Suppressor macrophage treated with lipopolysaccharide for 4 hours (primary cell): ENCODE data around the gene EPHB3.

Experiments used
- DNase-seq: peaks from one replicate; pipeline ENCODE4 v3.0.0-alpha.2; 2020

EPHB3 gene

DNA sequence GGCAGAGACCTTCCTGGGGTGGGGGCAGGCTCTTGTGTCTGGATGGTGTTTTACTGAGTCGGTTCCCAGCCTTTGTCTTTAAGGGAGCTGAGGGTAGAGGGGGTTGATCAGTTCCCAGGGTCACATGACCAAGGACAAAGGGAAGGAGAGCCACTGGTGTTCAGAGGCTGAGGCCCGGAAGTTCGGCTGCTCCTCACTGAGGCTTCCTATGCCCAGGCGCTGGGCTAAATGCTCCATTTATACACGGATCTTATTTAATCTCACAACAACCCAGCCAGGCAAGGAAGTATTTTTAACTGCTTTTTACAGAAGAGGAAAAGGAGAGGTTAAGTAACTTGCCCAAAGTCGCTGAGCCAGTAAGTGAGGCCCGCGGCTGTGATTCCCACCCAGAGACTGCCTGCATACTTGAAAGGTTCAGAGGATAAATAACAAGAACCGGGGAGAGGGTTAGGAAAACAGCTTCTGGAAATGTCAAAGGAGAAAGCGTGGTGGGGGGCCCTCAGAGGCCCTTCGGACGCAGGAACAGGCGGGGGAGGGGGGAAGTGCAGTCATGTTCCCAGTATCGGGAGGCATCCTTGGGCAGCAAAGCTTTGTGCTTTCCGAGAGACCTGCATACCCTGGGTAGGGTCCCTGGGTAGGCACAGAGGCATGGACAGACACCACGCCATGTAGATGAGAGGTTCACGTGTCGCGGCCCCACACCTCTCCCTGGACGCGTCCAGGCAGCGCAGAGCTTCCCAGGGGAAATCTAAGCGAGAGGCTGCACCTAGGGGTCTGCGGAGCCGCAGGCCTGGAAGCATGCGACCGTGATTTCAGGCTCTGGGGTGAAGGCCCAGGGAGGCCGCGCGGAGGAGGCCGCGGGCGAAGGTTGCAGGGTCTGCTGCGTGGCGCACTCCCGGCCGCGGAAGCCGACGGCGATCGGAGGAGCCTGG is 21.3 kb downstream of the EPHB3 start:
- no peak for DNase-seq

DNA sequence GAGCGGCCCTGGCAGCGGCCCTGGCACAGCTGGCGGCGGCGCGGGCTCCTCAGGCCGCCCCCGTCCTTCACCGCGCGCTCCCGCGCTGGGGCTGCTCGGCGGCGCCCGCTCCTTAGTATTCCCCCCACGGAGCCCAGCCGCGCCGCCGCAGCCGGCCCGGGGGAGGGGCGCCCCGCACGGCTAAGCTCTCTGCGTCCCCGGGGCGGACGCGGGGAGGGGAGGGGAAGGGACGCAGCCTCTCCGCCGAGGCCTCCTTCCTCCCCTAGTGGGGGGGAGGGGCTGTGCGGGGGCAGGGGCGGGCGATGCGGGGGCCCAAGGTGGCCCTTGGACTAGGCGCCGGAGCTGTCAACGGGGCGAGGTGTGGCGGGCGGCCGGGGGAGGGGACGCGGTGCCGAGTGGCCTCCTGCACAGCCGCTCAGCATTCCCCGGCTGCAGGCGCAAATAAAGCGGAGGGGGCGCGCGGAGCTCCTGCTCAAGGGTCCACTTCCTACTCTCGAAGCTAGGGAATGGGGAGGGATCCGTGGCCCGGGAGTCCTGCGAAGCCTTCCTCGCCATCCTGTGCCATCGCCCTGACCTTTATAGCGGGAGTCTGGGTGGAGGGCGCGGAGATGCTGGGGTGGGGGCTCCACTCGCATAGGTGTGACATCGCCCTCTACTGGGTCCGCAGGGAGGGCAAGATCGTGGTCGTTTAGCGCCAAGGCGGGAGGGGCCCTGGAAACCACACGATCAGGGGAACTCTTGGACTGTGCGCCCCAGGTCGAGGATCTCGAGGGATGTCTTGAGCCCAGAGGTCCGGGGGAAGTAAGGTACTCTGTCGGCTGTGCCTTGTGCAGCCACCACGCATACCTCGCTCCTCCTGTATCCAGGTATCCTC is 22.2 kb downstream of the EPHB3 start:
- DNase-seq, result peak; percentile 23

DNA sequence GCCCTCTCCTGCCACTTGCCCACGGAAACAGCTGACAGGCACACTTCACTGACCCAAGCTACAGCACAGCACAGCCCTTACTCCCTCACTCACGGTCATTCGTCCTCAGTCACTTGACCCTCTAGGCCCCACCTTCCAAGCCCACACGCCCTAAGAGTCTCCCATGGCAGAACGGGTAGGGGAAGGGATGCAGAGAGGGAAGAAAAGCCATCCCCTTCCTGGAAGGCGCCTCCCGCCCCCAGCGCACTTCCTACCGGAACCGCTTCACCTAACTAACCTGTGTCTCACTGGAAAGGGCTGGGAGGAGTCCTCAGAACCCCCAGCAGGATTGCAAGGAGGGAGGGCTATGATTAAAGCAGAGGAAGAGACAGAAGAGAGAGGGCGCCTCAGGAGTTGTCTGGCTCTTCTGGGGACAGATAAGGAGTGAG is 22.9 kb downstream of the EPHB3 start:
- DNase-seq, result no peak

DNA sequence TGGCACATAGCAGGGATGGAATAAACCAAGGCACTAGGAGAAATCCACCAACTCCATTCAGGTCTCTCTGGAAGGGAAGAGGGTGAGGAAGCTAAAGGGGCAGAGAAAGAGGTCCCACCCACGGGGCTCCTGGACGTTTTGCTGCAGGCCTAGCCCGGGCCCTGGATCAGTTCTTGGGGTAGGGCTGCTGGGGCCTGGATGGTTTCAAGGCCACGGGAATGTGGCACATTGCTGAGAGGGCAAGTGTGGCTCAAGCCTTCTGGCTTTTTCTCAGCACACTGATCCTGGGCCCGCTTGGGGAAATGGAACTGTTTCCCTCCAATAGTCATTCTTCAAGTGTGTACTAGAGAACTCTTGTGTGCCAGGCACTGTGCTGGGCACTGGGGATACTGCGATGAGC is 24.0 kb downstream of the EPHB3 start:
- no peak for DNase-seq

DNA sequence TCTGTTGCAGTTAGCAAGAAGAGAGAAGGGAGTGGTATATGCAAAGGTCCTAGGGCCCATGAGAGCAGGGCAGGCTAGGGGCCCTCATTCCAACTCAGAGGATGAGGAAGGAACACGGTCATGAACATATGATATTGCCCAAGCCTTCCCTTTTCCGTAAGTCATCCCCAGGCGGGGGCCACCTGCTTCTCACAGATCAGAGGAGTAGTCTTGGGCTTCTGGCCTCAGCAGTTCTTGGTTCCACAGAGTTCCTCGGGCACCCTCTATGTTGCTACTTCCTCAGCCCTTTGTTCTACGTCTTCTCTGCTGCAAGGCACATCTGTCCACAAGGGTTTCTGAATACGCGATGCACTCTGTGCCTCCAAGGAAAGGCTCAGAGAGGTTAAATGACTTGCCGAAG is 25.3 kb downstream of the EPHB3 start:
- DNase-seq, result peak; percentile 52

DNA sequence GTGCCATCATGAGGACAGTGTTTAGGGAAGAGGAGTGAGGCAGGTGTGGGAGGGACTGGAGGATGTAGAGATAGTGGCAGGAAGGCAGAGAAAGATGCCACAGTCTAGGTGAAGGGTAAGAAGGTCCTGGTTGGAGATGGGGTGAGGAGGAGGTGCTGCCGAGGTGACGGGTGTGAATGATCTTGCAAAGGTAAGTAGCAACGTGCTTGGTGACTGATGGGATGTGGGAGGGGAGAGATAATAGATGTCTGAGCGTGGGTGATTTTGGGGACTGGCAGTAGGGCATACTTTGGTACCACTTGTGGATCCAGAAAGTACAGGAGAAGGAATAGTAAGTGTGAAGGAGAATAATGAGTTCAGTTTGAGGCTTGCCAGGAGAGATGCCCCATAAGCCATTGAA is 27.2 kb downstream of the EPHB3 start:
- DNase-seq, result no peak

DNA sequence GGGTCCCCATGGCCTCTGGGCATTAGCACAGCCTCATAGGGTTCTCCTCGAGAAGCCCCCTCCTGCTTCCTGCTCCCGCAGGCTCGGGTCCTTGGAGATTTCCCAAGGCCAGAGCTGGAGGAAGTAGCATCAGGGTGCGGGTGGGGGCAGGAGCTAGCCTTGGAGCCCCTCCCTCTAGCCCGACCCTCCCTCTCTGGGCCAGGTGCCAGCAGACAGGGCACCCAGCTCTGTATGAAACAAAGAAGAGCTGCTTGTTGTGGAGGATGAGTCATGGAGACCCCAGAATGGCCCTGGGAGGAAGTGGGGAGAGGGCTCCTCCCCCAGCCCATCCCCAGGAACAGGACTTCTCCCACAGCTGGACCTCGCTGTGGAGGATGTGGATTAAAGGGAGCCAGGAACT is 29.2 kb downstream of the EPHB3 start:
- no peak for DNase-seq

DNA sequence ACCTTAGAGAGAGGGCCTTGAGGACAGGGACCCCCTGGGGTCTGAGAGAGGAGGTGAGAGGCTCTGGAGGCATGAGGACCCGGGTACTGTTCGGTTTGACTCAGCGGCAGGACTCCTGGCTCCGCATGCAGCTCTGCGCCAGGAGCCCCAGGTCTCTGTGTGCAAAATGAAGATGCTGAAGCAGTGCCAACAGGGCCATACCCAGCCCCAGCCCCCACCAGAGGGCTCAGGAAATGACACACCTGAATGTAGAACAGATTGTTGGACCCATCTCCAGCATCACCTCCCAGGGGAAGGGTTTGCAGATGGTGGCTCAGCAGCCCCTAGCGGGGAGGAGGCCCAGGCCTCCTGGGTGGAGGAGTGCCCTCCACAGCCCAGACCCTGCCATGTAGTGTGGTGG is 30.2 kb downstream of the EPHB3 start:
- no peak for DNase-seq

DNA sequence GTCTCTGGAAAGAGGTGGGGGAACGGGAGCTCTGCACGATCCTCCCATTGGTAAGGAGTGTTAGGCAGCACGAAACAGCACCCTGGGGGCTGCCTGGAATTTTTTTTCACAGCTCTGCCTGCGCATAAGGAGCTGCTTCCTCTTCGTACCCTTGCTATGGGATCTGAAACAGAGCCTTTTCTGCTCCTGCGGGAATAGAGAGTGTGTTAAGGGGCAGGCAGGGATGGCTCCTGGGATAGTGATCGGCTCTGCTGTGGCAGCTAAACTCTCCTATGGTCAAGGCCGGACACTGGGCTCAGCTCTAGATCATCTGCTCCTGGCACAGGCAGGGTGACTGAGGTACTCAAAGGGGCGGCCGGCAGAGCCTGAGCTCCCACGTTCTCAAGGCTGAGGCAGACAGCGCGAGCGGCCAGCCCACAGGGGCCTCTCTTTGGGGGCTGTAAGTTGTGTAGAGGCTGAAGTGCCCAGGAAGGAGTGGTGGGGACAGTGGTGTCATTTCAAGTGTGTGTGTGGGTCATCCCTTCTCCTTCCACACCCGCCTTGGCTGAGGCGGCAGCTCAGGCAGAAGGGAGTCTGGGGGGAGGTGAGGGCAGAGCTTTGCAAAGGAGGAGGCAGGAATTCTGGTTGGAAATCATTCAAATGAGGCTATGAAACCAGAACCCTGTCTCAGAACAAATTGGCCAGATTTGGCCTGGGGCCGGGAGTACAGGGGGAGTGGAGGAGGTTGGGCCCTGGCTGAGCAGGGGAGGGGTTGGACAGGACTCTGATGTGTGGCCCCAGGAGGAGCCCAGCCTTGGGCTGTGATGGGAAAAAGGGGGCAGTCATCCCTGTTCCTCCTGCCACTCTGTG is 31.0 kb downstream of the EPHB3 start:
- DNase-seq, result no peak

DNA sequence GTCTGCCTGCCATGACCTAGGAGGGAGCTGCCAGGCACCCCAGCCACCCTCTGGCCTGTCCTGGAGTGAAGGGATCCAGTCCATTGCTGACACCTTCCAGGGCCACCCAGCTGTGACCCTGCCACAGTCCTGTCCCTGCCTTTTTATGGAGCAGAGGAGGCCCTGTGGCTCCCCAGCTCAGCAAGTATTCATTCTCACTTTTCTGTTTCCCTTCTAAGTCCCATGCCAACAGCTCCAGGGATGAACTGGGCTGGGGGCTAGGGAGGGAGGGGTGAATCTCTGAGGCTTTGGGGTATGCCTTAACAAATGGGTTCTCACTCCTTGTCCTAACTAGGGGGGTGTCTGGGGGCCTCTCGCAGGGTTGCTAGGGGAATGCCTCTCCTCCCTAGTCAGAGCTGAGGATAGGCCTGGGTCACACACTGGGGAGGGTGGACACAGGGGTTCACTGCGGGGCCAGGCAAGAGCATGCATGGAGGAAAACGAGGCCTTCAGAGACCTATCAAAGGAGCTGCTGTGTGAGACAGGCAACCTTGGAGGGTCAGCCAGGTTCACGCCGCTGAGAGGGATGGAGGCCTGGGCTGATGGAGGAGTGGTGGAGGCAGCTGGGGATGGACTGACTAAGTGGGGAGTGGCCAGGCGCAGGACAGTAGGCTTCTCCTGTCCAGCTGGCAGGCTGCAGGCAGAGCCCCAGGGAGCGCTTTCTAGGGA is 31.8 kb downstream of the EPHB3 start:
- DNase-seq, result no peak

DNA sequence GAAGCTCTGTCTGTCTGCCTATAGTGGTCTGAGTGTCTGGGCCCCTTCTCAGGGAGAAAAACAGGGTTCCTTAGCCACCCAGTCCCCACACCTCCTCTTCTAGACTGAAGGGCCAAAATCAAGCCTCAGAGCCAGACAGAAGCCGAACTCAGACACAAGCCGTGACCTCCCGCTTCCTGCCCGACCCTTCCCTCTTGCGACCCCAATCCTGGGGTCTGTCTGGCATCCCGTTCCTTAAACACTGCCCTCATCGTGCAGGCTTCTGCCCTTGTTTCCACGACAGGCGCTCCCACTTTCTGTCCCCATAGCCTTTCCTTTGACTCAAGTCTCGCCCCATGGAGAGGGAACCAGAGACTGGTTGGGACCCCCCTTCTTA is 32.3 kb downstream of the EPHB3 start:
- no peak for DNase-seq

DNA sequence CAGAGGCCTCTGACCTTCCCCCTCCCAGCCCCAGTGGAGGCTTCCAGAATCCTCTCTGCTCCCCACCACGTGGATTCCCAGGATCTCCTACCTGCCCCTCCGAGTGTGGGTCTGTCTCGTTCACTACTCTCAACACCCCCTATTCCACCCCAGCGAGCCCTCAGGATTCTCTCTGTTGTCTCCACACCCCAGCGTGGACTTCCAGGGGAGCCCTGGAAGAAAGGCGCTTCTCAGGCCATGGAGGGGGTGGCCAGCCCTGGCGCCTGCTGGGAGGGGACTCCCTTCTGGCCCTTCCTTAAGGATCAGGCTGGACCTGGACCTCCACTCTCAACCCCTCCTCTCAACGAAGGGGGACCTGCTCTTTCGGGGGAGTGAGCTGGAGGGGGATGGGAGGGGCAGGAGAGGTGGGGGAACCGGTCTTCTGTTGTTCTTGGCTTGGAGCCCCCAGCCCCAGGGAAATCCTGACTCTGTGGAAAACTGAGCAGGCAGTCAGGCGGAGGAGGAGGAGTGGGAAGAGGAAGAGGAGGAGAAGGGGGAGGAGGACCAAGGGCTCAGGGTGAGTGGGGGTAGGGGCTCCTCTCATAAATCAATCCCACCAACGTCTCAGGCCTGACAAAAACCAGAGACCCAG is 32.9 kb downstream of the EPHB3 start:
- DNase-seq, result no peak

DNA sequence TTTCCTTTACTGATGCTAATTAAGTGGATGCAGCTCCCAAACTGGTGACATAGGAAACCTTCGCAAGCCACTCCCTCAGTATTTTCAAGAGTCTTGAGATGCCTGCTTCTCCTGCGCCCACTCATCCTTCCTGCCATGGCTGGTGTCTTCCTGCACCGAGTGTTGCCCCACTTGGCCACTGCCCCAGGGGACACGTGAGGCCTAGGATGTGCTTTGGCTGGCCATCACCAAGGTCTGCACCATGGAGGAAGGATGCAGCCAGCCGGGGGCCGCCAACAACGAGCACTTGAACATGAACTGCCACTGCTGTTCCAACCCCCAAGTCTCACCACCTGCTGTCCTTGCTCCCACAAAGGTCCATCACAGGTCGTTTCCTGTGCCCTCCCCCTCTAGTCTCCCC is 34.1 kb downstream of the EPHB3 start:
- DNase-seq, result no peak

DNA sequence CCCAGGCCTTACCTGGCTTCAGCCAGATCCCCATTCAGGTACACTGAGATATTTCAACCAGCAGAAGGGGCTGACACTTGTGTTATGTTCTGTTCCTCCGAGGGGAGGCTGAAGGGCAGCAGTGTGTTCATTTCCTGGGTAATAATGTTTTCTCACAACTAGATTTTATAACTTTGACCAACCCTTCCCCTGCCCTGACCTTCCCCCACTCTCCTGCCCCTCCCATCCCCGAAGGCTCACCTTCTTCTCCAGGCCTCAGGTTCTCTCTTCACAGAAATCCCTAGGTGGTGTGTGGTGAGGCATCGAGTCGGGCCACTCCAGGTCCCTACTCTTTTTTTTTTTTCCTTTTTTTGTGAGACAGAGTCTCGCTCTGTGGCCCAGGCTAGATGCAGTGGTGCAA is 34.6 kb downstream of the EPHB3 start:
- no peak for DNase-seq

DNA sequence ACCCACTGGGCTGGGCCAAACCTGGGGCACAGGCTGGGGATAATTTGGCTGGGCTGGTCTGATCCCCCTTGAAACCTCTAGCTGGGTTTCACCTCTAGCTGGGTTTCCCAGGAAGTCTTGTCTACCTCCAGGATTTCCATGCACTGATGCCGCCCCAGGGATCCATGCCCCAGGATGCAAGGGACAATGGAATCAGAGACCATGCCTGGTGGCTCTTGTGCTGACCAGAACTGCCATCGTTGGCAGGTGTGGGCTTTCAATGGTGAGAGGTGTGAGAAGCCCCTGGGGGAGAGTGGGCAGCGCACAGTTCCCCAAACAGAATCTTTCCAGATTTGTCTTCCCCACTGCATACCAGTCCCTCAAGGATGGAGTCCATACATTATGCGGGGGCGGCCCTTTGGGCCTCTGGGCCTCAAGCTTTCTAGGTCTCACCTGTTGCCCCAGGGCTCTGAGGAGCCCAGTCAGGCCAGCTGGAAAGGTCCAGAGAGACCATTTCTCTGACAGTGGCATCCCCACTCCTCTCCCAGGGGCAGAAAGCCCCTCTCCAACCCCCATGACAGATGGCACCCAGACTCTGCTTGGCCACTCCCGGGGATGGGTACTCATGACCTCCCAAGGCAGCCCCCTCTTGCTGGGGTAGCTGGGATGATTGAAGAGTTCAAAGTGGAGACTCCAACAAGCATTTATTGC is 35.4 kb downstream of the EPHB3 start:
- DNase-seq, result no peak

DNA sequence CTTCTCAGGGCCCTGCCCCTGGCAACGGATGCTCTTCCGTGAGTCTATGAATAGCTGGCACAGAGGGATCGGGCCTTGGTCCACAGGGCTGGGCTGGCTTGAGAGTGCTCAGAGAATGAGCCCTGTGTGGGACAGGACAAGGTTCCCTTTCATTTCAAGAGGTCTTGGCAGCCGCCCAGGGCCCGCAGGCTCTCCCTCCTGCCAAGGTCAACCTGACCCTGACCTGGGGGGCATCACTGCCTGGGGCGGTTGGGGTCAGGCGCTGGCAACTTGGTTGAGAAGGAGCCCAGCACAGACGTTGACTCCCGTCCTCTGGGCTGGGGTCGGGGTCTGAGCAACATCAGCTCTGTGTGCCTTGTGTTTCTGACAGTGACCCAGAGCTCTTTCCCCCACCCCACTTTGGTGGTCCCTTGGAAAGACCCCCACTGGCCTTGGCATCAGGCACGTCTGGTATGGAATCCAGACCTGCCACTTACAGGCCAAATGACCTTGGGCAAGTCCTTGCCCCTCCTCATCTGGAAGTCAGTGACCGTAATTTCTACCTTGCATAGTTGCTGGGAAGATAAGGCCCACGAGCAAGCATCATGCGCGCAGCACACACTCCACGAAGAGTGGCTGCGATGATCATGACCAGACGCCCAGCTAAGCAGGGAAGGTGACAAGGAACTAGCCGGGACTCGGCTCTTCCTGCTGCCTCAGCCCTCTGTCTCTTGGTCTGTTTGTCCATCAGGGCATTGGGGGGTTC is 36.4 kb downstream of the EPHB3 start:
- DNase-seq, result no peak

DNA sequence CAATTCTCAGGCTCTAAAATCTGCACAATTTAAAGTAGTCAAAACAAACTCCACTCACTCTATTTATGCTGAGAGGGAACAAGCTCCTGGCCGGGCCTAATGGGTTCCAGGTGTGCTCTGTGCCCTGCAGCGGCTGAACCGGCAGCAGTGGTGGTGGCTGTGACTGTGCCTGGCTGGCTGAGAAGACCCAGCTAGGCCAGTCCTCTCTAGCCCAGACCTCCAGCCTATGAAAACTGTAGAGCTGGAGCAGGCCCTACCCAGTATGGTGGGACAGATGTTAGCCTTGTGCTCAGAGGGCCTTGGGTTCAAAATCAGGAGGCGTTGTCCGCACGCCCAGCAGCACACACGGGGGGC is 37.0 kb downstream of the EPHB3 start:
- DNase-seq, result no peak

DNA sequence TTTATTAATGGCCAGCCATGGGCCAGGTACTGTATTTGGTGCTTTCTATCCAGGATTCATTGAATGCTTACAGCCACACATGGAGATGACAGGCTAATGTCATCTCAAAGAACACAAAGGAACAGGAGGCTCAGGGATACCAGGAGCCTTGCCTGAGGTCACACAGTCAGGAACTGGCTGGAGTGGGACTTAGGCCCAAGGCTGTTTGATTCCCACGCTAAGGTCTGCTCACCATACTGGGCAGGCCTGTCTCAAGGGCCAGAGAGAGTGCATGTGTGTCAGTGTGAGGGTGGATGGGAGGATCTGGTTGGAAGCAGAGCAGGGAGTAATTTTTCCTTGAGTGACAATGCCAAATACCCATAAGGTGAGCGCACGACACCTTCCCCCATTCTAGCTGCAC is 37.6 kb downstream of the EPHB3 start:
- no peak for DNase-seq

DNA sequence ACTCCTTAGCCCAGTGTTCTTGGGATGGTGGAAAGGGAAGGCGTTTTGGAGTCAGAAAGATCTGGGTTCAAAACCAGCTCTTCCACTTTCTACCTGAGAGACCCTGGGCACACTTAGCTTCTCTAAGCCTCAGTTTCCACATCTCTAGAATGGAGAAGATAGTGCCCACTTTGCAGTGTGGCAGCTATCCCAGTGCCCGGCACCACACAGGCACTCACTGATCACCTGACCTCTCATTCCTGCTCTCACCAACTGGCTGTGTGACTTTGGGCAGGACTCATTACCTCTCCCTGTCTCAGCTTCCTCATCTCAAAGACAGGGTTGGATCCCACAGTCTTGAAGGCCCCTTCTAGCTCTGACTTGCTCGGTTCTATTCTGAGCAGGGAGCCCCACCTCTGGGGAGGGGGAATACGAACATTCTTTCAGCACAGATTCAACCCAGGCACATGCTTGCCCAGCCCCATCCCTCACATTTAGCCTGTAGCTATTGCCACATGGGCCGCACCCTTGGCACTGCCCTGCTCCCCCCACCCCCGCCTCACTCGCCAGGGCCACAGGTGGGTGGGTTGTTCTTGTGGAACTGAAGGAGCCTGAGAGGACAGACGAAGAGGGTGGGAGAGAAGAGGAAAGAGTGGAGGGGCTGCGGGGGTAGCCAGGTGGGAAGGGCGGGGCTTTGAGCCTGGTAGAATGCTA is 39.2 kb downstream of the EPHB3 start:
- no peak for DNase-seq
